ENCODE data around the gene SLC6A19.

DNA sequence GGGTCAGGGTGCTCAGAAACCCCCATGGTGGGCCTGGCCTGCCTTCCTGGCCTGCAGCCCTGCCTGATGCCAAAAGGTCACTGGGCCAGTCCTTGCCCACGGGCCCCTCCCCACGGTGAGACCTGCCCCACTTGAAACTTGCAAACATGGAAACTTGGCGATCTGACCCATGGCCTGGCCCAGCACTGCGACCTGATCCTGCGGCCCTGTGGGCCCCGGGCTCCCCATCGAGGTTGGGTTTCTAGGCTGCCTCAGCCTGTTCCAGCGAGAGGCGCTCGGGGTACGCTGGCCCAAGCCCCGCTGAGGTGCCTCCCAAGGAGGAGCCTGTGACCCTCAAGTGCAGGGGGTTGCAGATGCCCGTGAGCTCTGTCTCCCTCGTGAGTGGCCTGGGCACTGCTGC is 37.5 kb upstream of the SLC6A19 start:
- TF ChIP-seq POLR2A (IDR thresholded peaks at IDR 0.05; ENCODE audit: low read depth, low read length) (no peak), MAFK (IDR thresholded peaks at IDR 0.05; ENCODE audit: low read depth, low read length) (no peak), MXI1 (IDR thresholded peaks at IDR 0.05; ENCODE audit: borderline replicate concordance, low read depth, low read length) (no peak), RAD21 (IDR thresholded peaks at IDR 0.05; ENCODE audit: low read length) (no peak), RFX5 (IDR thresholded peaks at IDR 0.05; ENCODE audit: low read depth, low read length) (no peak), CHD1 (IDR thresholded peaks at IDR 0.05; ENCODE audit: low read depth, low read length) (no peak), CEBPB (IDR thresholded peaks at IDR 0.05; ENCODE audit: low read depth, low read length) (no peak)
- TF ChIP-seq, protein P1, sequence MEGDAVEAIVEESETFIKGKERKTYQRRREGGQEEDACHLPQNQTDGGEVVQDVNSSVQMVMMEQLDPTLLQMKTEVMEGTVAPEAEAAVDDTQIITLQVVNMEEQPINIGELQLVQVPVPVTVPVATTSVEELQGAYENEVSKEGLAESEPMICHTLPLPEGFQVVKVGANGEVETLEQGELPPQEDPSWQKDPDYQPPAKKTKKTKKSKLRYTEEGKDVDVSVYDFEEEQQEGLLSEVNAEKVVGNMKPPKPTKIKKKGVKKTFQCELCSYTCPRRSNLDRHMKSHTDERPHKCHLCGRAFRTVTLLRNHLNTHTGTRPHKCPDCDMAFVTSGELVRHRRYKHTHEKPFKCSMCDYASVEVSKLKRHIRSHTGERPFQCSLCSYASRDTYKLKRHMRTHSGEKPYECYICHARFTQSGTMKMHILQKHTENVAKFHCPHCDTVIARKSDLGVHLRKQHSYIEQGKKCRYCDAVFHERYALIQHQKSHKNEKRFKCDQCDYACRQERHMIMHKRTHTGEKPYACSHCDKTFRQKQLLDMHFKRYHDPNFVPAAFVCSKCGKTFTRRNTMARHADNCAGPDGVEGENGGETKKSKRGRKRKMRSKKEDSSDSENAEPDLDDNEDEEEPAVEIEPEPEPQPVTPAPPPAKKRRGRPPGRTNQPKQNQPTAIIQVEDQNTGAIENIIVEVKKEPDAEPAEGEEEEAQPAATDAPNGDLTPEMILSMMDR (conservative IDR thresholded peaks at IDR 0.05; ENCODE audit: low read depth, low read length) = no peak

Measured in IMR-90 (cell line).